Gastroesophageal sphincter (tissue), 3 donors: ENCODE results near the gene FNDC3B.

Experiments
- CTCF ChIP-seq, 4 experiments: fragments of 200-600 bp in 2 of 4; fragments of 450-650 bp in 2 of 4; sonication (generic) in 1 of 4; IDR thresholded peaks; one replicate each; pipeline ENCODE4 v1.5.1; 2017 to 2019; ENCODE audit warnings: antibody characterized with exemption in 4 of 4, mild to moderate bottlenecking in 2 of 4, moderate library complexity in 2 of 4
- POLR2A ChIP-seq, 2 donors: fragments of 450-650 bp; IDR thresholded peaks; one replicate each; pipeline ENCODE4 v1.6.1; 2017; ENCODE audit warnings: antibody characterized with exemption in 2 of 2, mild to moderate bottlenecking in 2 of 2, moderate library complexity in 1 of 2
- POLR2AphosphoS5 ChIP-seq: sonication (generic); formaldehyde crosslinking; IDR thresholded peaks from one replicate; pipeline ENCODE4 v1.6.1; 2017; ENCODE audit warnings: antibody characterized with exemption

GRCh38 chr3:172288651-172289050, 249.3 kb downstream of the FNDC3B start:
- no peak for TF ChIP-seq CTCF (IDR thresholded peaks at IDR 0.05)
- no peak for TF ChIP-seq POLR2A (IDR thresholded peaks at IDR 0.05)
- TF ChIP-seq POLR2AphosphoS5, result no peak
